ENCODE data around the gene PRR29.
A peak's percentile ranks its signal among the peaks of the same experiment; 100 is the strongest.
"Not testable (repeated sequence)": the region's sequence is repeated elsewhere in the genome, so short reads cannot be mapped to it uniquely, and the experiment has no call there.

The PRR29 gene

GRCh38 chr17:63974594-63975192 lies 23.5 kb upstream of the PRR29 start:
- DNase-seq (ENCODE audit: low read depth) = no peak

GRCh38 chr17:63975541-63976092 lies 22.5 kb upstream of the PRR29 start:
- no peak for DNase-seq (ENCODE audit: low read depth)

- DNase-seq (ENCODE audit: low read depth) = no peak
Observed at GRCh38 chr17:63976702-63977101, 21.4 kb upstream of the PRR29 start.

DNA sequence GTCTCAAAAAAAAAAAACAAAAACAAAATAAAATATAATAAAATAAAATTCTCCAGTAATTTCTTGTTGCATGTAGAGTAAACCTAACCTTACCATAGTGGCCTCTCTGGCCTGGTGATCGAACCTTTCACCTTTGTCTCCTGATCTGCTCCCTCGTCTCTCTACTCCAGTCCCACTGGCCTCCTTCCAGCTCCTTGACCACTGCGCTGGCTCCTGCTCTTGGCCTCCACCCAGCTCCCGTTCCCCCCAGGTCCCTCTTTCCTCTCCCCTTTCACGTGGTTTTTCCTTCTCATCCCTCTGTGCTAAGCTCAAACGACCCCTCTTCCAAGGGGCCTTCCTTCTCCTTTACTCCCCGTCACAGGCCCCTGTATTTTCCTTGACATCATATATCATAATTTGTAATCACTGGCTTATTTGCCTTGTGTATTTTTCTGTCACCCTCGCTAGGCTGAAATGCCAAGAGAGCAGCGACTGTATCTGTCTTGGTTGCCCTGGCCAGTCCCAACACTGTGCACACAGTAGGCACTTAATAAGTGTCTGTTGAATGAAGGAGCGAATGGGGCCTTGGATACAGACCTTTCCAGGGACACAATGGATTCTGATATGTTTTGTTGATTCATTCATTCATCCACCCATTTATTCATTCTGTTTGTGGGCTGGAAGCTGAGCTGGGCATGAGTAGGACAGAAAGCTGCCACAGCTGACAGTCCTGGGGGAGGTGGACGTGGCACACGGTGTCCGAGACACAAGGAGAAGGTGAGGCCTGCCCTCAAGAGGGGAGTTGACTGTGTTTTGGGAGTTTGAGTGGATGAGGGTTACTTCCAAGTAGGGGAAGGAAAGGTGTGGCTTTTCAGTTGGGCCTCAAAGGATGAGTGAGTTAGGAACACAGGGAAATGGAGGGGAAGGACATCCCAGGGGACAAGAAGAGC lies 19.6 kb upstream of the PRR29 start:
- no peak for DNase-seq (ENCODE audit: low read depth)

DNA sequence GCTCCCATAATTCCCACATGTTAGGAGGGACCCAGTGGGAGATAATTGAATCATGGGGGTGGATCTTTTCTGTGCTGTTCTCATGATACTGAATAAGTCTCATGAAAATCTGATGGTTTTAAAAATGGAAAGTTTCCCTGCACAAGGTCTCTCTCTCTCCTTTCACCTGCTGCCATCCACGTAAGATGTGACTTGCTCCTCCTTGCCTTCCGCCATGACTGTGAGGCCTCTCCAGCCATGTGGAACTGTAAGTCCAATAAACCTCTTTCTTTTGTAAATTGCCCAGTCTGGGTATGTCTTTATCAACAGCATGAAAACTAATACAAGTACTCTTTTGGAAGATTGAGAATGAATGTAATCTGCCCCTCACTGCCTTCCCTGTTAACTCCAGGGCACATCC lies 15.5 kb upstream of the PRR29 start:
- DNase-seq (ENCODE audit: low read depth) = not testable (repeated sequence)

DNA sequence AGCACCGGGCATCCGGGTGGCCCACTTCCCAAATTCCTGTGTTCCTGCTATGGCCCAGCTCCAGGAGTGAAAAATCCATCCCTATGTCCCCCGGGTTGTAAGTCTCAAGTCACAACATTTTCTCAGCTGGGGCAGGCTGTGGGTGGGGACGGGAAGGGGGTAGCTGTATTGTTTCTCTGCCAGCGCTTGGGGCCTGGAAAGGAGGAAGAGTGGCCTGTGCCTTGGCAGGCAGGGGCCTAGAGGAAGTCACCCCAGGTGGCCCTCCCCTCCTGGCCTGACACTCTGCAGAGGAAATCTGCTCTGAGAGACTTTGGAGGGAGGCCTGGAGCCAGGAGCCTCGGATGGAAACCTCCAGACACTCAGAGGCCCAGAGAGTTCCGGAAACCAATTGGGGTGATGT lies 14.8 kb upstream of the PRR29 start:
- no peak for DNase-seq (ENCODE audit: low read depth)

- no peak for DNase-seq (ENCODE audit: low read depth)
Observed at GRCh38 chr17:63984236-63984635, 13.9 kb upstream of the PRR29 start.

DNA sequence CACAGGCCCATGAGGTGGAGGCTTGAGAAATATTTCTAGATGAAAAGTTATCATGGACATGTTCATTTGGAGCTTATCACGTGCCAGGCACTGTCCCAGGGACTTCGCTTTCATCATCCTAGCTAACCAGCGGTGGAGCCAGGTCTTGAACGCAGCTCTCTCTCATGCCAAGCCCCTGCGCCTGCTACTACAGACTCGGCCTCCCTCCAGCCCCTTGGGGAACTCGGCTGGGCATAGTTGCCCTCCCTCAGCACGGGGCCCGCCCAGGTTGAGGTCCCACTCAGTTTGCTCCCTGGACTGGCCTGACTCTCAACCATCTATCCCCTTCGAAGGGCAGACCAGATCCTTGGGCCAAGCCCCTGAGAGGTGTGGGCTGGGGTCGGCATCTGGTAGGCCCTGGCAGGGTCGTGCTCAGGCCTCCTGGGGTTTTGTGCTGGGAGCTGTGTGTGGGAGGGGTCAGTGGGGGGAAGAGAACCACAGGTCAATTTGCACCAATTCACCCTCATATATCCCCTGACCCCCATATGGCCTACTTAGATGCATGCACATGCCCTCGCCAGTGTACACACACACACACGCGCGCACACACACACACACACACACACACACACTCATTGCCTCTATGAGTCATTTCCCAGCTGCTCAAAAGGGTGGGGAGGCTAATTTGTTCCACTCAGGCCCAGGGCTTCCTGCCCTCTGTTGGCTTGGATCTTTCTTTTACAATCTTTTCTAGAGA lies 13.3 kb upstream of the PRR29 start:
- peak; percentile 44 for DNase-seq (ENCODE audit: low read depth)

DNA sequence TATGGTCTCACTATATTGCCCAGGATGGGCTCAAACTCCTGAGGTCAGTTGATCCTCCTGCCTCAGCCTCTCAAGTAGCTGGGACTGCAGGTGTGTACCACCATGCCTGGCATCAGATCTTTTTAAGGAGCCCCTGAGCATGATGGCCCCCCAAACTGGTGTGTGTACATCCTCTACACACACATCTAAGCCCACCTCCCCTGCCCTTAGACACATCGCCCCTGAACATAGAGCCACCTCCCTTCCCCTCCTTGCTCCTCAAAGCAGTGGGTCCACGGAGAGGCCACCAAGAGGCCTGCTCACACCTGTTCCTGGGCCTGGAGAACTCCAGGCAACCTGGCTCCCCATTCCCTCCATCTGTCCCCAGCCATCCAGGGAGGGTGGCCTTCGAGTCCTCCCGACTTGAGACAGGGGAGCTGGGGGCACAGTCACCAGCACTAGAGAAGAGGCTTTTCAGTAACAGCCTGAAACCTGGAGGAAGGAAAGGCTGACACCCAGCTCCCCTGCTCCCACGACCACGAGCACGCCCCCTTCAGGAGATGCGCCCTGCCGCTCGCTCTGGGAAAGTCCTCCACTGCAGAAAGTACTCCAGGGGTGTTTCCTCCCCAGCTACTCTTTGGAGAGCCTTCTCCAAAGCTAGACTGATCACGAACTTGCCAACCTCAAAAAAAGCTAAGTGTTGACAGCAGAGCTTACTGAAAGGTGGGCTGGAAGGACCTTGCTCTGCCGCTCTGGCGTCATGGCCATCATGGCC lies 12.6 kb upstream of the PRR29 start:
- DNase-seq (ENCODE audit: low read depth) = no peak

- DNase-seq (ENCODE audit: low read depth) = no peak
Observed at GRCh38 chr17:63986821-63987220, 11.3 kb upstream of the PRR29 start.

DNA sequence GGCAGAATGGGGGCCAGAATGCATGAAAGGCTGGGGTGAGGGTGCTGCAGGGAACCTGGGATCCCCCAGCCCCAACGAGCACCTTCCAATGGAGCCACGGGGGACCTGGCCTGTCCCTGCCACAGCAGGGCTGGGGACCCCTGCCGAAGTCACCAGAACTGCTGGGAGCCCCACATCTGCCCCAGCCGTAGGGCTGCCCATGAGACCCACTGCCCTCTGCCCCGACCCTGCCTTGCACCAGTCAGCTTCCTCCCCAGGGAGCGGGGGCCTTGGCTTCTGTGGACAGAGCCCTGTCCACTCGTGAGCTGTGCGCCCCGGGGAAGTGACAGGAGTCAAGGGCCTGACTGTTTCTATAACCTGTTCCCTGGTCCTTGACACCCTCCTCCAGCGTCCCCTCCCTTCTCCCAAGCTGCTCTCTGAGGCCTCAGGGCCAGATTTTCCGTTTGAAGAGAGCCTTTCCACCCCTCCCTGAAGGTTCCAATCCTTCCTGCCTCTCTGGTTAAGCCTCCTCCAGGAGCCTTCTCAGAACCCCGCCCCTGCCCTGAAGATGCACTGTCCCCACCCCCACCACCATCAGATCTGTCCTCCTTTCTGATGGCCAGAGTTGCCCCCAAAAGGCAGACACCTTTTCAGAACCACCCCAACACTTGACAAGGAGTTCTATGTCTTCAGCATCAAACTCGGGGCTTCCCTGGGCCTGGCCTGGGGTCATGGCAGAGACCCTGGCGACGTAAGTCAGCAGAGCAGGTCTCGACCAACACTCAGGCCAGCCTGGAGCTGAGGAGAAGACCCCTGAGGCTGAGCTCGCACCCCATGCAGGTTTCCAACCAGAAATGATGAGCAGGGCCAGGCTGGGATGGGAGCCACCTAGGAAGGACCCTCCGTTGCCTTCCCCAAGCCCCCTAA lies 10.7 kb upstream of the PRR29 start:
- DNase-seq (ENCODE audit: low read depth) = no peak

GRCh38 chr17:63988127-63988478 lies 10.0 kb upstream of the PRR29 start:
- no peak for DNase-seq (ENCODE audit: low read depth)

DNA sequence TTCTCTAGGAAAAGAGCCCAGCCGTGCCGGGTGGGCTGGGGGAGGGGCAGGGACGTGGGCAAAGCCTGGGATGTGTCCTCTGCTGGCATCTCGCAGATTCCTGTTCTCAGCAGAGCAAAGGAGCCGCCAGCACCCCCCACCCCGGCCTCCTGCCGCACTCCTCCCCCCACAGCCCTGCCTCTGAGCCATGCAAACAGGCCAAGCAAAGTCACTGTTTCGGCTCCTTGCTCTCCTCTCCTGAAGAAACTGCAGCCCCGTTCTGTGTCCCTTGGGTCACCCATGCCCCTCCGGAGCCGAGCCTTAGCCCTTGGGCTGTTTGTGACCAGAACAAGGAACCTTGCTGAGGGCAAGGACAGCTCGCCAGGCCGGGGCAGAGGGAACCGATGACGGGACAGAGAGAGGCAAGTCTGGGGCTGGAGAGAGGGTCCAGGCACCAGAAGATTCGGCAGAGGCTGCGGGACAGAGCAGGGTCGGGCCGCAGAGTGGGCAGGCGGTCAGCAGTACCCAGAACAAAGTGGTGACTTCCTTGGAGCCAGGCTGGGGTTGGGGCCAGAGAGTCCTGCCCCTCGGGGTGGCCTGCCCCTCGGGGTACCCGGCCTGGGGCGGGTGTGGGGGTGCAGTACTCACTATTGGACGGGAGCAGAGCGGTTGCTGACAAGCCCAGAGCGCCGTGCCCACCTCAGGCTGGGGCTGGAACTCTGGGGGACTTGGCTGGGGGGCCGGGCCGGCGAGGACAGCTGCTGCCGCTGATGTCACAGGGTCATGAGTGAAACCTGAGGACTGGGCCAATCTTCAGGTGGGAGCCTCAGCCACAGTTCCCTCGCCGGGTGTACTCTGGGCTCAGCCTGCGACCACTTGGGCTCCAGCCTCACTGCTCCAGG lies 9.2 kb upstream of the PRR29 start:
- no peak for DNase-seq (ENCODE audit: low read depth)

DNA sequence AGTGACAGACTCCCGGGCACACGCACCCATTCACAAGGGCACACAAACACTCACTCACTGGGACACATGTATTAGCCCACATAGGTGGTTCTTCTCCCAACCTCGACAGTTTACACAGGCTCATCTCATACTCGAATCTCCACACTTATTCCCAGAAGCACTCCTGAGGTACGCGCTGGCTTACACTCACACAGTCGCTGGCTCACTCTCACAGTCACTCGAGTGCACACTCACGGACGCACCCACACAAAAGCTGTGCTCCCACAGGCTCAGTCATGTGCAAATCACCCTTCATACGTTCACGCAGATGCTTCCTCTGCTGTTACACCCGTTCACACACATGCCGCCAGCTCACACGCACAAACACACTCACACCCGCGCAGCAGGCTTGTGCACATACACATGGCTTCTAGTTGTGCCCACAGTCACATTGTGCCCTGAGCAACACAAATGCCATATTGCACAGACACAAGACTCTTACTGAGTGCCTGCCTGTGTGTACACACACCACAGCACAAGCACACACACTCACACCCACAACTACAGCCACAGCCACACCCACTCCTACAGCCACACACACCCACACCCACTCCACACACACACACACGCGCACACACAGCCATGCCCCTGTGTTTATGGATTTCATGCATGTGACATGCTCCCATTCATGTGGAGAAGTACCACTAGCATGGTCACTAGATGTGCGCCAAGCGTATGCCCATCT lies 8.4 kb upstream of the PRR29 start:
- DNase-seq (ENCODE audit: low read depth) = no peak

DNA sequence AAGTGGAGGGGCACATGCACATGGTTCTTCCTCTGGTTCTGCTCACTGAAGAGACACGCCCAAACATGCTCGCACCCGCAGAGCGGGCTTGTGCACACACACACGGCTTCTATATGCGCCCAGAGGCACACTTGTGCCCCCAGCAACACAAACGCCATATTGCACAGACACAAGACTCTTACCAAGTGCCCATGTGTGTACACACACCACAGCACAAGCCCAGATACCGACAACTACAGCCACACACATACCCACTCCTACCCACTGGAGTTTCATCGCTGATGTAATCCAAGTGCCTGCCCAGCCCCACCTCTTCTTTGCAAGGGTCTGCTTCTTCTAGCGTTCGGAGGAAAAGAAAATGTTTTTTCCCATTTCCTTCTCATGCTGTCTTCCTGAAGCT lies 6.5 kb upstream of the PRR29 start:
- DNase-seq (ENCODE audit: low read depth) = no peak

GRCh38 chr17:63993368-63993985 lies 4.7 kb upstream of the PRR29 start:
- no peak for DNase-seq (ENCODE audit: low read depth)

DNA sequence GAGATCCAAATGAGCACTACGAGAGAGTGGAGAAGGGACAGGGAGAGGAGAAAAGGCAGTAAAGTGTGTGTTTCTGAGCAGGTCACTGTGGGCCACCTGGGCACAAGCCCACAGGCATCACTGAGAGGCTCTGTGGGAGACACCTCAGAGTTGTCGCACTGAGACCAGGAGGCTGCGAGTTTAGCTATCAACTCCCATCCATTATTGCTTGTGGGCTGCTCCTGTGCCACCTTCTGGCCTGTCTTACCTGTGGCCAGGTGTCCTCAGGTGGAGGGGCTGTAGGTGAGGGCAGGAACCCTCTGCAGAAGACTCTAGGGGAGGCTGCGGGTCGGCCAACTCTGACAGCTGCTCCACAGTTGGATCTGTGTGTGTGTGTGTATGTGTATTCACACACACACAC lies 2.5 kb upstream of the PRR29 start:
- DNase-seq (ENCODE audit: low read depth) = no peak

GRCh38 chr17:63996430-63997182 lies 1.5 kb upstream of the PRR29 start:
- DNase-seq (ENCODE audit: low read depth) = no peak
